HEK293 (cell line): ENCODE data around the gene ZNF438.

ENCODE experiments used
- CTCF ChIP-seq: fragments of 450-650 bp; formaldehyde crosslinking; IDR thresholded peaks from 2 replicates; pipeline ENCODE4 v1.5.1; 2016; ENCODE audit warnings: missing biosample characterization, missing genetic modification characterization
- YY1 ChIP-seq: fragments of 450-650 bp; formaldehyde crosslinking; IDR thresholded peaks from 2 replicates; pipeline ENCODE4 v1.5.1; 2018; ENCODE audit warnings: missing biosample characterization, missing genetic modification characterization
- ZBTB7A ChIP-seq: fragments of 450-650 bp; formaldehyde crosslinking; IDR thresholded peaks from 2 replicates; pipeline ENCODE4 v1.5.1; 2016; ENCODE audit warnings: low read depth, missing biosample characterization, missing genetic modification characterization
- ZNF211 ChIP-seq: fragments of 450-650 bp; formaldehyde crosslinking; IDR thresholded peaks from 2 replicates; pipeline ENCODE4 v1.5.1; 2016; ENCODE audit warnings: low read depth, missing biosample characterization, missing genetic modification characterization
- ZNF830 ChIP-seq: fragments of 450-650 bp; IDR thresholded peaks from 2 replicates; pipeline ENCODE4 v1.5.0; 2018; ENCODE audit warnings: missing biosample characterization, missing genetic modification characterization, low read depth, mild to moderate bottlenecking, moderate library complexity

- TF ChIP-seq CTCF (tag by site-specific recombination) (no peak), ZBTB7A (no peak), ZNF211 (tag by site-specific recombination) (no peak), ZNF830 (tag by site-specific recombination) (no peak), YY1 (tag by site-specific recombination) (no peak)
These were observed 9.3 kb upstream of the ZNF438 start for GRCh38 chr10:31041011-31041410.
